Erythroblast (primary cell): ENCODE results near the gene SGSM1.

Experiments used
- GATA1 ChIP-seq: IDR thresholded peaks from 2 replicates; pipeline ENCODE4 v1.6.1; 2011; ENCODE audit warnings: low read depth, mild to moderate bottlenecking, control low read depth, low read length, moderate library complexity
- POLR2A ChIP-seq: IDR thresholded peaks from 2 replicates; pipeline ENCODE4 v1.6.1; 2011; ENCODE audit warnings: mild to moderate bottlenecking, low read length

DNA sequence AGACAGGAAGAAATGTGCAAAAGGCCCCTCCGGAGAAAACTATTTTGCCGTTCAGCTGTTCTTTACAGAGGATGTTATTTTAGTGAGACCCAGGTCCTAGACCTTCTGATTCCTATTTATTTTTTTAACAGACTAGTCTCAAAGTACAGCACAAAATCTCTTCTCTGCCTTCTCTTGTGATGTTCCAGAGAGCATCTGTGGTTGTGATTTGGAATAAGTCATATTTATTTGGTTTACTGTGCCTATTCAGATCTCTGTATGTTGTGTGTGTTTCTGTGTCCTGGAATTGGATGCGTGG is 120.4 kb downstream of the SGSM1 start:
- no peak for TF ChIP-seq POLR2A
- TF ChIP-seq GATA1, result no peak
